K562 (cell line): Measurements from ENCODE around the gene INSYN2B. TPM values are rescaled to one million over a fixed set of nuclear protein-coding genes. Genes with fewer than 3 reads are reported as not detected.

Experiments used
- ATAC-seq: fragments of 200-7000 bp; cut with Tn5 transposase; 3 replicates; pipeline ENCODE4 v1.9.1; 2020; ENCODE audit warnings: moderate library complexity
- BruUV-seq: library from RNA; stranded (reverse); fragments of 400-500 nt; replicated peaks from 2 replicates; lab custom pipeline; 2021; lab: Mats Ljungman, UMichigan
- CTCF ChIA-PET: fragments of 300-600 bp; formaldehyde crosslinking; extraction: SDS; loops from one replicate; lab custom pipeline; 2021; ENCODE audit warnings: low intra/inter-chr PET ratio; lab: Yijun Ruan, JAX
- POLR2A ChIA-PET: fragments of 300-600, 350-650 bp; sonication (Branson Sonifier 250); formaldehyde crosslinking; extraction: SDS; loops from one replicate; lab custom pipeline; 2021; ENCODE audit warnings: antibody characterized with exemption, inconsistent platforms; lab: Yijun Ruan, JAX
- DNase-seq, 4 experiments: peaks; one replicate each; pipeline versions ENCODE4 v3.0.0 to v3.0.0-alpha.2; 2011 to 2018; ENCODE audit warnings: low spot score in 3 of 4, mixed read lengths in 3 of 4; ENCODE audit errors: extremely low read depth in 1 of 4
- FAIRE-seq: peaks from 2 replicates; lab custom pipeline; 2011; peaks lifted over from hg19 to GRCh38; lab: Jason Lieb, UNC
- H2AFZ ChIP-seq: 2 replicates; pipeline ENCODE4 v1.6.0; 2011; ENCODE audit warnings: low read depth, low read length, control low read depth, inconsistent platforms
- H3K27ac ChIP-seq: fragments of 200-600 bp; 3 replicates; pipeline ENCODE4 v1.8.0; 2011; ENCODE audit warnings: low read depth, mild to moderate bottlenecking, control low read depth, inconsistent platforms, low read length, moderate library complexity, mixed read lengths; ENCODE audit errors: extremely low read depth
- H3K27me3 ChIP-seq, 2 experiments: fragments of 300-600 bp in 1 of 2; 2 replicates in 1 of 2; 3 replicates in 1 of 2; pipeline versions ENCODE4 v1.6.0 to v1.8.0; 2011; ENCODE audit warnings: inconsistent platforms in 2 of 2, low read length in 2 of 2, mild to moderate bottlenecking in 1 of 2, mixed read lengths in 1 of 2, moderate library complexity in 1 of 2; ENCODE audit not compliant: control insufficient read depth in 2 of 2, insufficient read depth in 2 of 2
- H3K36me3 ChIP-seq: fragments of 300-600 bp; 3 replicates; pipeline ENCODE4 v1.8.0; 2011; ENCODE audit warnings: mild to moderate bottlenecking, low read length, inconsistent platforms; ENCODE audit not compliant: control insufficient read depth, insufficient read depth
- H3K4me1 ChIP-seq, 2 experiments: fragments of 200-600 bp in 1 of 2; replicated peaks in 1 of 2; 2 replicates in 1 of 2; 3 replicates in 1 of 2; pipeline versions ENCODE4 v1.5.1 to v1.8.0; 2011; ENCODE audit warnings: inconsistent platforms in 2 of 2, low read length in 2 of 2, mild to moderate bottlenecking in 1 of 2, mixed read lengths in 1 of 2, moderate library complexity in 1 of 2; ENCODE audit not compliant: control insufficient read depth in 2 of 2, insufficient read depth in 2 of 2
- H3K4me2 ChIP-seq: 2 replicates; pipeline ENCODE4 v1.6.1; 2011; ENCODE audit warnings: low read length, control low read depth, inconsistent platforms, mixed read lengths; ENCODE audit not compliant: insufficient read depth
- H3K4me3 ChIP-seq: fragments of 200-600 bp; sonication (generic), shearing (Covaris generic); 2 replicates; pipeline ENCODE4 v1.5.1; 2016; ENCODE audit warnings: control low read depth, inconsistent platforms
- H3K79me2 ChIP-seq: fragments of 200-600 bp; 3 replicates; pipeline ENCODE4 v1.8.0; 2011; ENCODE audit warnings: low read length, inconsistent platforms; ENCODE audit not compliant: control insufficient read depth, insufficient read depth
- H3K9ac ChIP-seq, 2 experiments: 2 replicates each; pipeline versions ENCODE4 v1.6.0 to v1.6.1; 2011; ENCODE audit warnings: low read depth in 2 of 2, low read length in 2 of 2, control low read depth in 1 of 2, inconsistent platforms in 1 of 2, mild to moderate bottlenecking in 1 of 2, mixed read lengths in 1 of 2; ENCODE audit not compliant: insufficient read depth in 1 of 2
- H3K9me1 ChIP-seq: one replicate; pipeline ENCODE4 v1.6.0; 2011; ENCODE audit warnings: inconsistent platforms, mild to moderate bottlenecking, low read length, moderate library complexity; ENCODE audit not compliant: control insufficient read depth, insufficient read depth
- H3K9me3 ChIP-seq: replicated peaks from 2 replicates; pipeline ENCODE4 v1.5.1; 2011; ENCODE audit warnings: low read depth, low read length, inconsistent platforms; ENCODE audit not compliant: control insufficient read depth, insufficient read depth
- H4K20me1 ChIP-seq: replicated peaks from 2 replicates; pipeline ENCODE4 v1.6.1; 2011; ENCODE audit warnings: low read length, inconsistent platforms, mixed read lengths; ENCODE audit not compliant: control insufficient read depth, insufficient read depth
- ARNT ChIP-seq, 2 experiments: fragments of 450-650 bp; IDR thresholded peaks; 2 replicates each; pipeline ENCODE4 v1.6.1; 2016; ENCODE audit warnings: mild to moderate bottlenecking in 1 of 2
- FOXM1 ChIP-seq, 2 experiments: fragments of 450-650 bp in 1 of 2; sonication (generic) in 1 of 2; formaldehyde crosslinking in 1 of 2; IDR thresholded peaks; 2 replicates each; pipeline versions ENCODE4 v1.6.1 to v1.9.0; 2017 to 2022; ENCODE audit warnings: low read depth in 2 of 2, mild to moderate bottlenecking in 2 of 2, missing genetic modification reagents in 1 of 2, moderate library complexity in 1 of 2
- KDM2B ChIP-seq: fragments of 250-450 bp; sonication (Bioruptor Pico); IDR thresholded peaks from 2 replicates; pipeline ENCODE4 v1.8.0; 2021; ENCODE audit warnings: mild to moderate bottlenecking, moderate library complexity
- MECOM ChIP-seq: fragments of 250-450 bp; sonication (Bioruptor Pico); IDR thresholded peaks from 2 replicates; pipeline ENCODE4 v1.8.0; 2022; ENCODE audit warnings: inconsistent platforms
- PPARD ChIP-seq: fragments of 250-450 bp; sonication (Bioruptor Pico); IDR thresholded peaks from 2 replicates; pipeline ENCODE4 v1.8.0; 2022; ENCODE audit warnings: inconsistent platforms, mild to moderate bottlenecking, moderate library complexity
- SMAD4 ChIP-seq: fragments of 250-450 bp; sonication (Bioruptor Pico); conservative IDR thresholded peaks from 2 replicates; pipeline ENCODE4 v1.8.0; 2021; ENCODE audit warnings: inconsistent platforms, mild to moderate bottlenecking, moderate library complexity
- TEAD4 ChIP-seq, 2 experiments: sonication (generic) in 1 of 2; formaldehyde crosslinking in 1 of 2; IDR thresholded peaks; 2 replicates each; pipeline versions ENCODE4 v1.6.1 to v1.8.0; 2012 to 2022; ENCODE audit warnings: borderline replicate concordance in 1 of 2, inconsistent platforms in 1 of 2, low read length in 1 of 2, mild to moderate bottlenecking in 1 of 2, missing genetic modification reagents in 1 of 2
- TGIF2 ChIP-seq: sonication (generic); formaldehyde crosslinking; IDR thresholded peaks from 2 replicates; pipeline ENCODE4 v1.8.1; 2022; ENCODE audit warnings: mild to moderate bottlenecking, missing genetic modification reagents, moderate library complexity
- ZFPM2 ChIP-seq: fragments of 250-450 bp; sonication (Bioruptor Pico); IDR thresholded peaks from 2 replicates; pipeline ENCODE4 v1.5.1; 2022; ENCODE audit warnings: mild to moderate bottlenecking
- ZNF354B ChIP-seq: fragments of 250-450 bp; sonication (Bioruptor Pico); IDR thresholded peaks from 2 replicates; pipeline ENCODE4 v1.4.0; 2020
- WGBS: fragments of 100-300 bp; shearing (Covaris generic); methylation state at CpG from one replicate; pipeline ENCODE4 v1.1.6; 2016; ENCODE audit warnings: low coverage, mixed read lengths; ENCODE audit not compliant: insufficient coverage; ENCODE audit errors: missing lambda C conversion rate; 5-methylcytosine and 5-hydroxymethylcytosine counted together
- in situ Hi-C: fragments of 300-500 bp; cut with MboI; formaldehyde crosslinking; loops from 4 replicates; pipeline ENCODE4 v1.15.0; 2018; ENCODE audit warnings: inconsistent platforms, mixed read lengths
- intact Hi-C: fragments of 100-400 bp; cut with micrococcal nuclease; formaldehyde crosslinking; loops from 2 replicates; pipeline ENCODE4 v1.14.2; 2022
- polyA plus RNA-seq, 8 experiments: library from polyadenylated mRNA; depleted of rRNA in 4 of 8; stranded (reverse) in 5 of 8; unstranded in 3 of 8; fragments of >200 nt; fragmentation: Nextera tagmentation in 2 of 8; fragmentation: Illumina TruSeq in 1 of 8; extraction: Ambion mirVana in 2 of 8; extraction: Trizol in 1 of 8; gene quantifications; 2 replicates each; pipeline versions ENCODE4 v1.2.1 to v1.2.3, GENCODE V29; 2011 to 2014; ENCODE audit warnings: inconsistent platforms in 1 of 8, missing spikeins in 1 of 8
- total RNA-seq, 7 experiments: library from RNA; depleted of rRNA in 6 of 7; stranded (reverse); fragments of >200 nt in 6 of 7; fragmentation: Illumina TruSeq in 2 of 7; extraction: Trizol in 2 of 7; gene quantifications; 2 replicates each; pipeline versions ENCODE4 v1.2.1 to v1.2.3, GENCODE V29; 2011 to 2021; ENCODE audit warnings: low replicate concordance in 1 of 7
- TF ChIP-seq, protein P1 (sequence below), 2 experiments: fragments of 450-650 bp in 1 of 2; IDR thresholded peaks; 2 replicates each; pipeline ENCODE4 v1.6.1; 2011 to 2017; ENCODE audit warnings: low read depth in 2 of 2, antibody characterized with exemption in 1 of 2, borderline replicate concordance in 1 of 2, low read length in 1 of 2, mild to moderate bottlenecking in 1 of 2, mixed read lengths in 1 of 2; ENCODE audit not compliant: control insufficient read depth in 1 of 2

Gene INSYN2B
- total and polyA plus RNA-seq, 9 of the 15 experiments (the other 6 are each of a cell fraction or from before 2014, with no cell fraction given): not detected

DNA sequence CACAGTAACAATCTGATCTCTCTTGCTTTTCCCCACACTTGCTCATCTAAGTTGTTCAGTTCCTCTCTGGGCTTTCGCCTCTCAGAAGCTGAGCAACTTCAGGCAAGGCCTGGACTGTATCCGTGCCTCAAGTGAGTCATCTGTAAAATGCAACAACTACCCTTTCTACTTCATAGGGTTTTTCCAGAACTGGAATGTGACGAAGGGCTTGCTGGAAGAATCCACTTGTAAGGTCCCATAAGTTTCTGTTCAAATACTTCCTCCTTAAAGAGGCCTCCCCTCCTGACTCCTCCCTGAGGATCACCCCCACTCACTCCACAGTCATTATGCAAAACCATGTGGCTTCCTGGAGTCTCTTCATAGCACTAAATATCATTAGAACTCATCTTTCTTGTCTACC lies 17.5 kb upstream of the INSYN2B start:
- no peaks in the 10 kb centered on the region for H3K27me3 ChIP-seq
- DNase-seq: no peak
- CTCF ChIA-PET: no interaction called here
- H3K9me3 ChIP-seq: no peaks in the 10 kb centered on the region
- H3K36me3 ChIP-seq: no peaks in the 10 kb centered on the region
- no peak overlapping the region for H3K9ac ChIP-seq
- no peak overlapping the region for H3K4me3 ChIP-seq
- no peaks in the 10 kb centered on the region for H3K9me1 ChIP-seq
- no peaks in the 10 kb centered on the region for H3K4me1 ChIP-seq
- no peaks in the 10 kb centered on the region for H3K79me2 ChIP-seq
- WGBS: 17% methylated on average over 3 of the region's 3 CpGs
- TF ChIP-seq, protein P1, sequence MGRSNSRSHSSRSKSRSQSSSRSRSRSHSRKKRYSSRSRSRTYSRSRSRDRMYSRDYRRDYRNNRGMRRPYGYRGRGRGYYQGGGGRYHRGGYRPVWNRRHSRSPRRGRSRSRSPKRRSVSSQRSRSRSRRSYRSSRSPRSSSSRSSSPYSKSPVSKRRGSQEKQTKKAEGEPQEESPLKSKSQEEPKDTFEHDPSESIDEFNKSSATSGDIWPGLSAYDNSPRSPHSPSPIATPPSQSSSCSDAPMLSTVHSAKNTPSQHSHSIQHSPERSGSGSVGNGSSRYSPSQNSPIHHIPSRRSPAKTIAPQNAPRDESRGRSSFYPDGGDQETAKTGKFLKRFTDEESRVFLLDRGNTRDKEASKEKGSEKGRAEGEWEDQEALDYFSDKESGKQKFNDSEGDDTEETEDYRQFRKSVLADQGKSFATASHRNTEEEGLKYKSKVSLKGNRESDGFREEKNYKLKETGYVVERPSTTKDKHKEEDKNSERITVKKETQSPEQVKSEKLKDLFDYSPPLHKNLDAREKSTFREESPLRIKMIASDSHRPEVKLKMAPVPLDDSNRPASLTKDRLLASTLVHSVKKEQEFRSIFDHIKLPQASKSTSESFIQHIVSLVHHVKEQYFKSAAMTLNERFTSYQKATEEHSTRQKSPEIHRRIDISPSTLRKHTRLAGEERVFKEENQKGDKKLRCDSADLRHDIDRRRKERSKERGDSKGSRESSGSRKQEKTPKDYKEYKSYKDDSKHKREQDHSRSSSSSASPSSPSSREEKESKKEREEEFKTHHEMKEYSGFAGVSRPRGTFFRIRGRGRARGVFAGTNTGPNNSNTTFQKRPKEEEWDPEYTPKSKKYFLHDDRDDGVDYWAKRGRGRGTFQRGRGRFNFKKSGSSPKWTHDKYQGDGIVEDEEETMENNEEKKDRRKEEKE (IDR thresholded peaks at IDR 0.05; ENCODE audit: borderline replicate concordance in 1 of 2, control insufficient read depth in 1 of 2, low read depth in 2 of 2, low read length in 1 of 2): no peak
- TF ChIP-seq ARNT (IDR thresholded peaks at IDR 0.05) (no peak), ZFPM2 (CRISPR knock-in tag) (no peak), MECOM (CRISPR knock-in tag) (no peak), TGIF2 (CRISPR knock-in tag) (no peak), ZNF354B (CRISPR knock-in tag) (no peak), FOXM1 (IDR thresholded peaks at IDR 0.05; ENCODE audit: low read depth) (no peak), FOXM1 (CRISPR knock-in tag; IDR thresholded peaks at IDR 0.05; ENCODE audit: low read depth) (no peak), PPARD (CRISPR knock-in tag) (no peak), KDM2B (CRISPR knock-in tag) (no peak), TEAD4 (IDR thresholded peaks at IDR 0.05; ENCODE audit: low read length) (no peak), TEAD4 (CRISPR knock-in tag; IDR thresholded peaks at IDR 0.05; ENCODE audit: borderline replicate concordance) (no peak), SMAD4 (CRISPR knock-in tag) (no peak)
- H3K4me2 ChIP-seq: no peak overlapping the region
- BruUV-seq: no TSS peak
- no peak for FAIRE-seq
- no peak overlapping the region for H2AFZ ChIP-seq
- no peaks in the 10 kb centered on the region for H4K20me1 ChIP-seq
- no peak for ATAC-seq
- intact Hi-C loops: no loop called here
- POLR2A ChIA-PET: no interaction called here
- in situ Hi-C loops: no loop called here
- no peak overlapping the region for H3K27ac ChIP-seq
